H9 (cell line): ENCODE data around the gene GARNL3. TPM values are rescaled to one million over a fixed set of nuclear protein-coding genes. Genes with fewer than 3 reads are reported as not detected.

Source experiments
- DNase-seq: peaks from one replicate; pipeline ENCODE4 v3.0.0-alpha.2; 2017
- H2AFZ ChIP-seq: one replicate; pipeline ENCODE4 v1.6.1; 2013; ENCODE audit warnings: mild to moderate bottlenecking, low read length, control low read depth, moderate library complexity
- H2AK5ac ChIP-seq: 2 replicates; pipeline ENCODE4 v1.6.1; 2013; ENCODE audit warnings: low read length, control low read depth, mixed read lengths; ENCODE audit not compliant: insufficient read length
- H2BK120ac ChIP-seq: one replicate; pipeline ENCODE4 v1.6.1; 2013; ENCODE audit warnings: low read depth, mild to moderate bottlenecking, low read length, control low read depth, inconsistent platforms; ENCODE audit not compliant: poor library complexity, severe bottlenecking
- H2BK12ac ChIP-seq: 2 replicates; pipeline ENCODE4 v1.6.1; 2013; ENCODE audit warnings: low read length, control low read depth, mixed read lengths, low read depth; ENCODE audit not compliant: insufficient read length
- H2BK15ac ChIP-seq: 2 replicates; pipeline ENCODE4 v1.6.1; 2013; ENCODE audit warnings: low read depth, low read length, control low read depth
- H2BK20ac ChIP-seq: one replicate; pipeline ENCODE4 v1.6.1; 2013; ENCODE audit warnings: low read depth, mild to moderate bottlenecking, low read length, control low read depth, inconsistent platforms; ENCODE audit not compliant: poor library complexity, severe bottlenecking
- H2BK5ac ChIP-seq: 2 replicates; pipeline ENCODE4 v1.6.1; 2013; ENCODE audit warnings: low read length, control low read depth, mixed read lengths; ENCODE audit not compliant: insufficient read length
- H3K14ac ChIP-seq: 2 replicates; pipeline ENCODE4 v1.6.1; 2013; ENCODE audit warnings: low read length, control low read depth; ENCODE audit not compliant: insufficient read depth
- H3K18ac ChIP-seq: 2 replicates; pipeline ENCODE4 v1.6.1; 2013; ENCODE audit warnings: low read depth, mild to moderate bottlenecking, mixed read lengths, low read length, control low read depth; ENCODE audit not compliant: insufficient read length
- H3K23ac ChIP-seq: 2 replicates; pipeline ENCODE4 v1.6.1; 2013; ENCODE audit warnings: low read length, control low read depth, mixed read lengths, low read depth; ENCODE audit not compliant: insufficient read length
- H3K23me2 ChIP-seq: 2 replicates; pipeline ENCODE4 v1.6.1; 2013; ENCODE audit warnings: low read depth, mild to moderate bottlenecking, mixed read lengths, low read length, control low read depth; ENCODE audit not compliant: insufficient read length, poor library complexity, severe bottlenecking
- H3K27ac ChIP-seq: 2 replicates; pipeline ENCODE4 v1.5.1; 2013; ENCODE audit warnings: low read length, control low read depth, mixed read lengths, low read depth; ENCODE audit not compliant: insufficient read length
- H3K27me3 ChIP-seq: 2 replicates; pipeline ENCODE4 v1.6.1; 2013; ENCODE audit warnings: low read length, control low read depth, inconsistent platforms; ENCODE audit not compliant: insufficient read depth
- H3K4ac ChIP-seq: 2 replicates; pipeline ENCODE4 v1.6.1; 2013; ENCODE audit warnings: low read depth, mild to moderate bottlenecking, control low read depth, inconsistent platforms, low read length, moderate library complexity
- H3K4me1 ChIP-seq: 2 replicates; pipeline ENCODE4 v1.6.1; 2013; ENCODE audit warnings: low read length, control low read depth, inconsistent platforms; ENCODE audit not compliant: insufficient read depth
- H3K4me2 ChIP-seq: 2 replicates; pipeline ENCODE4 v1.6.1; 2013; ENCODE audit warnings: low read length, control low read depth, mixed read lengths; ENCODE audit not compliant: insufficient read length, insufficient read depth
- H3K56ac ChIP-seq: 2 replicates; pipeline ENCODE4 v1.6.1; 2013; ENCODE audit warnings: low read depth, mild to moderate bottlenecking, mixed read lengths, low read length, control low read depth; ENCODE audit not compliant: insufficient read length
- H3K79me1 ChIP-seq: 2 replicates; pipeline ENCODE4 v1.6.1; 2013; ENCODE audit warnings: low read depth, mild to moderate bottlenecking, moderate library complexity, low read length, control low read depth, inconsistent platforms; ENCODE audit not compliant: insufficient read depth, poor library complexity, severe bottlenecking
- H3K79me2 ChIP-seq: 2 replicates; pipeline ENCODE4 v1.6.1; 2013; ENCODE audit warnings: low read length, control low read depth, inconsistent platforms; ENCODE audit not compliant: insufficient read depth
- H3K9ac ChIP-seq: 2 replicates; pipeline ENCODE4 v1.6.1; 2013; ENCODE audit warnings: low read length, control low read depth, mixed read lengths; ENCODE audit not compliant: insufficient read length; ENCODE audit errors: extremely low read depth
- H3K9me3 ChIP-seq: one replicate; pipeline ENCODE4 v1.6.1; 2013; ENCODE audit warnings: low read depth, low read length, inconsistent platforms; ENCODE audit not compliant: control insufficient read depth
- H3T11ph ChIP-seq: one replicate; pipeline ENCODE4 v1.6.1; 2013; ENCODE audit warnings: mild to moderate bottlenecking, low read length, control low read depth, inconsistent platforms
- H4K20me1 ChIP-seq: one replicate; pipeline ENCODE4 v1.6.1; 2013; ENCODE audit not compliant: control insufficient read depth, insufficient read length, insufficient read depth
- H4K5ac ChIP-seq: 2 replicates; pipeline ENCODE4 v1.6.1; 2013; ENCODE audit warnings: low read depth, mild to moderate bottlenecking, mixed read lengths, low read length, control low read depth; ENCODE audit not compliant: insufficient read length
- H4K8ac ChIP-seq: replicated peaks from 2 replicates; pipeline ENCODE4 v1.6.1; 2013; ENCODE audit warnings: low read length, control low read depth, mixed read lengths, low read depth; ENCODE audit not compliant: insufficient read length
- H4K91ac ChIP-seq: 2 replicates; pipeline ENCODE4 v1.6.1; 2013; ENCODE audit warnings: low read depth, mild to moderate bottlenecking, moderate library complexity, mixed read lengths, low read length, control low read depth; ENCODE audit not compliant: insufficient read length
- H3K27ac Mint-ChIP-seq, 3 experiments: 2 replicates in 2 of 3; 3 replicates in 1 of 3; pipeline ENCODE4 v1.8.0; 2020 to 2021; ENCODE audit warnings: mixed read lengths in 3 of 3, mild to moderate bottlenecking in 1 of 3, moderate library complexity in 1 of 3
- H3K27me3 Mint-ChIP-seq: 2 replicates; pipeline ENCODE4 v1.8.0; 2021; ENCODE audit warnings: low read depth, mild to moderate bottlenecking, moderate library complexity, mixed read lengths
- H3K36me3 Mint-ChIP-seq, 3 experiments: 2 replicates in 2 of 3; 3 replicates in 1 of 3; pipeline ENCODE4 v1.8.0; 2020 to 2021; ENCODE audit warnings: low read depth in 3 of 3, mixed read lengths in 3 of 3; ENCODE audit not compliant: insufficient read depth in 1 of 3
- H3K4me1 Mint-ChIP-seq, 2 experiments: 2 replicates each; pipeline ENCODE4 v1.8.0; 2020; ENCODE audit warnings: mixed read lengths in 2 of 2
- H3K4me3 Mint-ChIP-seq, 2 experiments: 2 replicates in 1 of 2; 3 replicates in 1 of 2; pipeline ENCODE4 v1.8.0; 2020 to 2021; ENCODE audit warnings: mild to moderate bottlenecking in 2 of 2, mixed read lengths in 2 of 2, moderate library complexity in 1 of 2
- H3K9me3 Mint-ChIP-seq, 2 experiments: 2 replicates in 1 of 2; 3 replicates in 1 of 2; pipeline ENCODE4 v1.8.0; 2020; ENCODE audit warnings: mild to moderate bottlenecking in 2 of 2, mixed read lengths in 2 of 2, moderate library complexity in 1 of 2
- WGBS: extraction: QIAGEN DNeasy Blood & Tissue Kit; methylation state at CpG from one replicate; pipeline ENCODE4 v1.1.7; 2013; ENCODE audit warnings: missing lambda C conversion rate, low lambda C conversion rate, mixed read lengths; ENCODE audit not compliant: insufficient read length; ENCODE audit errors: extremely low coverage; 5-methylcytosine and 5-hydroxymethylcytosine counted together
- total RNA-seq: library from RNA; stranded (reverse); gene quantifications from 2 replicates; pipeline ENCODE4 v1.2.1, GENCODE V29; 2021
- TF ChIP-seq, protein P1 (sequence below): fragments of 200-600 bp; sonication (generic); conservative IDR thresholded peaks from 3 replicates; pipeline ENCODE4 v1.8.0; 2021; ENCODE audit warnings: antibody characterized with exemption, mild to moderate bottlenecking

GARNL3 gene
- total RNA-seq, 1 experiment from 2014 or later: 8.7 TPM

- no peak for DNase-seq
- H4K91ac ChIP-seq: no peak overlapping the region
- no peak overlapping the region for H3T11ph ChIP-seq
- H3K79me2 ChIP-seq: no peaks in the 10 kb centered on the region
- H3K9me3 ChIP-seq: no peaks in the 10 kb centered on the region
- no peak overlapping the region for H2BK5ac ChIP-seq
- no peaks in the 10 kb centered on the region for H4K20me1 ChIP-seq
- no peaks in the 10 kb centered on the region for H3K4me1 ChIP-seq
- no peak overlapping the region for H3K4me2 ChIP-seq
- TF ChIP-seq, protein P1, sequence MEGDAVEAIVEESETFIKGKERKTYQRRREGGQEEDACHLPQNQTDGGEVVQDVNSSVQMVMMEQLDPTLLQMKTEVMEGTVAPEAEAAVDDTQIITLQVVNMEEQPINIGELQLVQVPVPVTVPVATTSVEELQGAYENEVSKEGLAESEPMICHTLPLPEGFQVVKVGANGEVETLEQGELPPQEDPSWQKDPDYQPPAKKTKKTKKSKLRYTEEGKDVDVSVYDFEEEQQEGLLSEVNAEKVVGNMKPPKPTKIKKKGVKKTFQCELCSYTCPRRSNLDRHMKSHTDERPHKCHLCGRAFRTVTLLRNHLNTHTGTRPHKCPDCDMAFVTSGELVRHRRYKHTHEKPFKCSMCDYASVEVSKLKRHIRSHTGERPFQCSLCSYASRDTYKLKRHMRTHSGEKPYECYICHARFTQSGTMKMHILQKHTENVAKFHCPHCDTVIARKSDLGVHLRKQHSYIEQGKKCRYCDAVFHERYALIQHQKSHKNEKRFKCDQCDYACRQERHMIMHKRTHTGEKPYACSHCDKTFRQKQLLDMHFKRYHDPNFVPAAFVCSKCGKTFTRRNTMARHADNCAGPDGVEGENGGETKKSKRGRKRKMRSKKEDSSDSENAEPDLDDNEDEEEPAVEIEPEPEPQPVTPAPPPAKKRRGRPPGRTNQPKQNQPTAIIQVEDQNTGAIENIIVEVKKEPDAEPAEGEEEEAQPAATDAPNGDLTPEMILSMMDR: no peak
- H3K27ac ChIP-seq: no peak overlapping the region
- H2BK20ac ChIP-seq: no peak overlapping the region
- no peaks in the 10 kb centered on the region for H3K23me2 ChIP-seq
- Mint-ChIP-seq H3K36me3 (peaks cover 1 to 6% (median 3%) of the 10 kb centered on the region in 3 experiments; a peak in 3 of 7 replicates), H3K27ac (no peak overlapping the region), H3K4me3 (no peak overlapping the region), H3K27me3 (no peaks in the 10 kb centered on the region), H3K4me1 (no peaks in the 10 kb centered on the region), H3K9me3 (no peaks in the 10 kb centered on the region)
- no peak overlapping the region for H2AK5ac ChIP-seq
- no peak overlapping the region for H2BK12ac ChIP-seq
- no peaks in the 10 kb centered on the region for H3K27me3 ChIP-seq
- H3K23ac ChIP-seq: no peak overlapping the region
- no CpG with 5 or more reads among the region's 2 CpGs for WGBS
- no peak overlapping the region for H4K8ac ChIP-seq
- H2BK120ac ChIP-seq: no peak overlapping the region
- H3K14ac ChIP-seq: no peak overlapping the region
- no peak overlapping the region for H2AFZ ChIP-seq
- no peak overlapping the region for H4K5ac ChIP-seq
- H3K4ac ChIP-seq: no peak overlapping the region
- no peak overlapping the region for H2BK15ac ChIP-seq
- no peak overlapping the region for H3K56ac ChIP-seq
- H3K9ac ChIP-seq: no peak overlapping the region
- H3K18ac ChIP-seq: no peak overlapping the region
- no peaks in the 10 kb centered on the region for H3K79me1 ChIP-seq
Measured at GRCh38 chr9:127319366-127320114, 55.0 kb downstream of the GARNL3 start.
